T1000 (cell line): ENCODE measurements around the gene ZDHHC13.
"Not testable (repeated sequence)": the region's sequence is repeated elsewhere in the genome, so short reads cannot be mapped to it uniquely, and the experiment has no call there.

ENCODE experiments used
- DNase-seq: peaks from one replicate; lab custom pipeline; 2025; ENCODE audit warnings: mixed read lengths; lab: John Stamatoyannopoulos, UW

The ZDHHC13 gene

DNA sequence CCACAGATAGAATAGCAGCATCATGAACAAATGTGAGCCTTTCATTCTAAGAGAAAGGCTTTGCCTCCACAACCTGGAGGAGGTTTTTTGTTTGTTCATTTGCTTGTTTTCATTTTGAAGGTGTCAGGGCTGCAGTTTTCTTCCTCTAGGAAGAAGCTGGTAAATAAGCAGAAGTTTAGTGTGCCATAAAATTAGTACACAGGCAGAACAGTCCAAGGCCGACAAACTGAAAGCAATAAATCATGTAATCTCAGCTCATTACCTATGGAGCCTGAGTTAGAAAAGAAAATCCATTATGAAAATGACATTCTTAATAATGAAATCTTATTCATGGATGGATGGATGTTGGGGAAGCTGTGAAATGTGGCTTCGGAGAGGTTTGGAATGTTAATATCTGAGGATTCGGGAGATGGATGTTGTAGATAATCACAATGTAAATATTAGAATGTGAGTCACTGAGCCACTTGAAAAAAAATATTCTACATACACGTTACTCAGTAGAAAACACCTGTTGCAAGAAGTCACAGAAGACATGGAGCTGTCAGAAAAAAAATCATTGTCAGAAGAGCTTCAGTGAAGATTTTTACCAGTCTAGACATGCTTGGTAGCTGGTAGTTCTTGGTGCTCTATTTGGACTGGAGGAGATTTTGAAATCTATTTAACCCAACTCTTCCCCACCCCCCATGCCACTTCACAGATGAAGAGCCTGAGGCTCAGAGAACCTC is 15.0 kb upstream of the ZDHHC13 start:
- no peak for DNase-seq

DNA sequence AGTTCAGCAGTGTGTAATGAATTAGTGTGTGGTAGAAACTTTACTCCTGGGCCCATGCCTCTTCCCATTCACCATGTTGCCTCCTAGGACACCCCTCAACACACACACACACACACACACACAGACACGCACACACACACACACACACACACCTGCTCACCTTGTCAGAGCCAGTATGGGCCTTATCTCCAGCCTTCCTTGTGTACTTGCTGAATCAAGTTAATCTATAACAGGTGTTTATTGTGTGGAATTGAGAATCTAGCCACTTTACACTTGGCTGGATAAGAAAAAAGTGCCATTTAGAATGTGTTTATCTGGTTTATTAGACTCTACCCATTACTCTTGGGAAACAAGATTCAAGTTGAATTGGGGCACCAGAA is 14.5 kb upstream of the ZDHHC13 start:
- no peak for DNase-seq

DNA sequence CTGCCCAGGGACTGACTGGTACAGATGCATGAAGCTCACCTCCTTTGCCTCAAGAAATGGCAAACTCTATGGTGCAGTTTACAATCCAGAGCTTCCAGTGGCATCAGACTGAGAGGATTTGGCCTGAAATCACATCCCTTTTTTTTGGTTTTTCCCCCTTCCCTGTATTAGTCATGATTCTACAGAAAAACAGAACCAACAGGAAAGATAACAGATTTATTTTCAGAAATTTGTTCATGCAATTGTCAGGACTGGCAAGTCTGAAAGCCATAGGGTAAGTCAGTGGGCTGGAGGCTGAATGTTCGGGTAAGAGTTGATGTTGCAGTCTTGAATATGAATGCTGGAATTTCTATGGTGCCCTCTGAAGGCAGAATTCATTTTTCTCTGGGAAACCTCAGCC is 12.0 kb upstream of the ZDHHC13 start:
- no peak for DNase-seq

DNA sequence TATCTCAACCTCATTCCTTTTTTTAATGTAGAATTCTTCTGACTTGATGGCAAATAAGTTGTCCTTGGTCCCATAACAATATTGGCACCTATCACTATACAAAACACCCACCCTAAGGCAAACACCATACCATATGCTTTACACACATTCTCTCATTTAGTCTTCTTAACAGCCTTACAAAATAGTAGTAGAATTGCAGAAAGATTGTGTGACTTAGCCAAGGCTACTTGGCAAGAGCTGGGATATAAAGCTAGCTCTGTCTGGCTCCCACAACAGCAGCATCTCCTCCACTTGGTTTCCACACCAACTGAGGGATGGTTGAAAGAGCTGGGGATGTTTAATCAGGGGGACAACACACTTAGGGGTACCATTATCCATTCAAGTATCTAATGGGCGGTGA is 9.8 kb upstream of the ZDHHC13 start:
- DNase-seq = no peak

DNA sequence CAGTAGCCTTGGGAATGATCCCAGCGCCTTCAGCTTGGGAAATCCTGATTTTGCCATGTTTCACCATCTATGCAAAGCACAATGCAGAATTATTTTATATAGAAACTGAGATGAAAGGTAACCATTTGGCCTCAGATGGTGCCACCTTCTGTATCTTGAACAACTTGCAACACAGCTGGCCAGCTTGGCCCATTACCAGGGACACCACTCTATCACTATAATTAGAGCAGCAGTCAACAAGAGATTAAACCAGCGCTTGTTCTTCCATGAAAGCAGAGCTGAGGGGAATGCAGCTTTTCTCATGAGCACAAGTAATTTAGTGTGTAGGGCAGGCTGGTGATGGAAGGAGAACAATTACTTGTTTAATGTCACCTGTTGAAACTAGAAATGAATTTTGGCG is 6.7 kb upstream of the ZDHHC13 start:
- no peak for DNase-seq

DNA sequence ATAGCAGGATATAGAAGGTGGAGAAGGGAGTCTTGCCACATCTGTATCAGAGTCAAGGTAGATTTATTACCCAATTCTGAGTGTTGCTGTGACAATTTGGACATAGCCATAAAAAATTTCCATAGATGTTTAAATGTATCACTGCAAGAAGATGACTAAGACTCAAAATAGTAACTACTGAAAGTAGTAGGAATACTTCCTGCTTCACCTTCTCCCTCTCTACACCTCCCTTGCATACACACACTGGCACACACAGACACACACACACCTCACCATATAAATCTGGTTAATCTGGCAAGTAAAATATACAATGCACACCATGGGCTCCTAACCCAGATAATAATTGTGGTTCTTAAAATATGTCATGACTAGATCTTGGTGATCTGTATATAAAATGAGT is 5.2 kb upstream of the ZDHHC13 start:
- DNase-seq = no peak

DNA sequence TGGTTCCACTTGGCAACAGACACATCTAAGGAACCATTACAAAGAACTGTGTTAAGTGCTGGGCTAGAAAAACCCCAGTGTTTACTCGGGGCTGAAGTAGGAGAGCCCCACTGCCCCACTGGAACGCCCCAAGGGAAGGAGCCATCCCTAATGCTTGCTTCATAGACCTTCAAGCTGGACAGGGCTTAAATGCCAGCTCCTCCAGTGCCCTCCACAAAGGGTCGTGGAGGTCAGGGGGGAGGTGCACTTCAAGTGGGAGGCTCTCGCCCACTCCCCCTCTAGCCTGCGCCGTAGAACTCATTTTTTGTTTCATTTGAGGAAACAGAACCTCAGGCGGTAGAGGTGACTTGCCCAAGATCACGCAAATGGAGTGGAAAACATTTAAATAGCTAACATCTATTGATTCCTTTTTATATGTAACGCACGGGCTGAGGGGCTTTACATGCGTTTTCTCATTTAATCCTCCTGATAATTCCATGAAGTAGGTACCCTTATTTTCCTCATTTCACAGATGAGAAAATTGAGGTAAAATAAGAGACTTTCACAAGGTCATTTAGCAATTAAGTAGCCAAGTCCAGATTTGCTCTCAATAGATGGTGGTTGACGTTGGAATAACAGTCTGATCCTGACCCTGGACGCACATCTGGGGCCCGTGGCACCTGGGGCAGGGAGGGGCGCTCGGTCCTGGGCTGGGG is 545 bp upstream of the ZDHHC13 start:
- DNase-seq = no peak

DNA sequence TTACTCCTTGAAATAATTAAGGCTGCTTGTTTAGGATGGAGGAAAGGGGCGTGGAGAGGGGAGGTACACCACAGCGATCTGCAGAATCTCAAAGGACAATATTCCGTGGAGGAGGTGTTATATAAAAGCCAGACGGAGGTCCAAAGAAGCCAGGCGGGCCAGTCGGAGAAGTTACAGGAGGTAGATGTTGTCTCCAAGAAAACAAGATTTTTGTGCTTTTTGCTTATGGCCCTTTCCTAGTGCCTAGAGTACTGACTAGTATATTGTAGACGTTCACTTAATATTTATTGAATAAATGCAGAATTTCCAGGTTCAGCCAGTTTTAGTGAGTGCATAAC is 761 bp downstream of the ZDHHC13 start:
- DNase-seq = no peak

DNA sequence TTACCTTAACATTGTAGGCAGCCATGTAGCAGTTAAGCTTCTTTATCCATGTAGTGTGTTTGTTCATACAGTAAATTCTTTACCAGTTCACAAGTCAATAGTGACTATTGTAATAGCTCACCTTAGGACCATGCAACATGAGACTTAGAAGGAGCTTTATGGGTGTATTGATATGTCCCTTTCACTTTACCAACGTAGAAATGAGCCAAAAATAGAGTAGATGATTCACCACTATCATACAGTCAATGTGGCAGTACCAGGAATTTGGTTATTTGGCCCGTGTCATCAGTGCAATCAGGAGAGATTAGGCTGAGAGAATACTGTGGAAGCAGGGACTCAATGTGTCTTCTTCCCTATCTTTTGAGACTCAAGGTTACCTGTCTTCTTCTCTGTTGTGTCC is 4.7 kb downstream of the ZDHHC13 start:
- DNase-seq = no peak

DNA sequence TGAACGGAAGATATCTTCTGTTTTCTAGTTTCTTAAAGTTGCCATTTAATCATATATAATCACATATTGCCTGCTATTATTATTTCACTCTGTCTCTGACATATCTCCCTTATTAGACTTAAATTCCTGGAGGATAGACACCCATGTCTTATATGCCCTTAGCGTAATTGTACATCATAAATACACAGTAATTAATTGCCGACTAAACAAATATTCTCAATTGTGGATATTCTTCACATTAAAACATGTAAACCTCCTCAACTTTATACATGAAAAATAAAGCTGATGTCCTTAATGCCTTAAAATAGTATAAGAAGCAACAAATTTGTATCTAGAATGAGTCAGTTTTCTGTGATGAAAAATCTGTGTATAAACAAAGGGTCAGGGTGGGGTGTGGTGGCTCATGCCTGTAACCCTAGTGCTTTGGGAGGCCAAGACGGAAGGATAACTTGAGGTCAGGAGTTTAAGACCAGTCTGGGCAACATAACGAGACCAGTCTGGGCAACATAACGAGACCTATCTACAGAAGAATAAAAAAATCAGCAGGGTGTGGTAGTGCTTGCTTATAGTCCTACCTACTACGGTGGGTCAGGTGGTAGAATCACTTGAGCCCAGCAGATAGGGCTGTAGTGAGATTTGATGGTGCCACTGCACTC is 6.1 kb downstream of the ZDHHC13 start:
- DNase-seq = no peak

DNA sequence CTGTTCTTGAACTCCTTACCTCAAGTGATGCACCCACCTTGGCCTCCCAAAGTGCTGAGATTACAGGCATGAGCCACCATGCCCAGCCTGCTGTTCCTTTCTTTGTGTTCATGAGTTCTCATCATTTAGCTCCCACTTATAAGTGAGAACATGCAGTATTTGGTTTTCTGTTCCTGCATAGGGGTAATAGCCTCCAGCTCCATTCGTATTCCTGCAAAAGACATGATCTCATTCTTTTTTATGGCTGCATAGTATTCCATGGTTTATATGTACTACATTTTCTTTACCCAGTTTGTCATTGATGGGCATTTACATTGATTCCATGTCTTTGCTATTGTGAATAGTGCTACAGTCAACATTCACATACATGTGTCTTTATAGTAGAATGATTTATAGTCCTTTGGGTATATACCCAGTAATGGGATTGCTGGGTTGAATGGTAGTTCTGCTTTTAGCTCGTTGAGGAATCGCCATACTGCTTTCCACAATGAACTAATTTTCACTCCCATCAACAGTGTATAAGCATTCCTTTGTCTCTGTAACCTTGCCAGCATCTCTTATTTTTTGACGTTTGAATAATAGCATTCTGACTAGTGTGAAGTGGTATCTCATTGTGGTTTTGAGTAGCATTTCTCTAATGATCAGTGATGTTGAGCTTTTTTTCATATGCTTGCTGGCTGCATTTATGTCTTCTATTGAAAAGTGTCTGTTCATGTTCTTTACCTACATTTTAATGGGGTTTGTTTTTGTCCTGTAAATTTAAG is 9.8 kb downstream of the ZDHHC13 start:
- DNase-seq = not testable (repeated sequence)

DNA sequence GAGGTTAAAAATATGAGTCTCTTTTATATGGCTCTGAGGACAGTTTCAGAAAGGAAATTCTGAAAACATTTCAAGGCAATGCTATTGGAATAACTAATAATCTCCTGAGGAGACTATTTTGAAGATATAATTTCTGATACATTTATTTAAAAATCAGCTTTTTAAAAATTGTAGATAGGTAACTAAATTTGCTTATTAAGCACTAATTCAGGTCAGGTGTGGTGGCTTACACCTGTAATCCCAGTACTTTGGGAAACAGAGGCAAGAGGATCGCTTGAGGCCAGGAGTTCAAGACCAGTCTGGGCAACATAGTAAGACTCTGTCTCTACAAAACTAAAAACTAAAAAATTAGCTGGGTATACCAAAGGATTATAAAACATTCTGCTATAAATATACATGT is 17.0 kb downstream of the ZDHHC13 start:
- DNase-seq = no peak

DNA sequence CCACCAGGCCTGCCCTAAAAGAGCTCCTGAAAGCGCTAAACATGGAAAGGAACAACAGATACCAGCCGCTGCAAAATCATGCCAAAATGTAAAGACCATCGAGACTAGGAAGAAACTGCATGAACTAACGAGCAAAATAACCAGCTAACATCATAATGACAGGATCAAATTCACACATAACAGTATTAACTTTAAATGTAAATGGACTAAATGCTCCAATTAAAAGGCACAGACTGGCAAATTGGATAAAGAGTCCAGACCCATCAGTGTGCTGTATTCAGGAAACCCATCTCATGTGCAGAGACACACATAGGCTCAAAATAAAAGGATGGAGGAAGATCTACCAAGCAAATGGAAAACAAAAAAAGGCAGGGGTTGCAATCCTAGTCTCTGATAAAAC is 19.9 kb downstream of the ZDHHC13 start:
- DNase-seq = not testable (repeated sequence)

DNA sequence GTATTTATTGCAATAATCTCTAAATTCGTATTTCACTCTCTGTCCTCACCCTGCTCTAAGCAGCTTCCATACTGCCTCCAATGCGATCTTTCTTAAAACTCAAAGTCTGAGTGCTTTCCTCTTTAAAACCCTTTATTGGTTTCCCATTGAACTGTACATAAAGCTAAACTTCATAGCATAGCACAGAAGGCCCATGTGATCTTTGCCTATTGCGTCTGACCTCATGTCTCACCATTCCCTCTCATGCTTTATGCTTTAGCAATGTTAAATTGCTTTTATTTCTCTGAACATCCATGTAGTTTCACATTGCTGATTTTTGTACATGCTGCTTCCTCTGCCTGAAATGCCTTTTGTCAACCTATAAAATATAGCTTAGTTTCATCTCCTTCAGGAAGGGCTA is 28.4 kb downstream of the ZDHHC13 start:
- DNase-seq = no peak

DNA sequence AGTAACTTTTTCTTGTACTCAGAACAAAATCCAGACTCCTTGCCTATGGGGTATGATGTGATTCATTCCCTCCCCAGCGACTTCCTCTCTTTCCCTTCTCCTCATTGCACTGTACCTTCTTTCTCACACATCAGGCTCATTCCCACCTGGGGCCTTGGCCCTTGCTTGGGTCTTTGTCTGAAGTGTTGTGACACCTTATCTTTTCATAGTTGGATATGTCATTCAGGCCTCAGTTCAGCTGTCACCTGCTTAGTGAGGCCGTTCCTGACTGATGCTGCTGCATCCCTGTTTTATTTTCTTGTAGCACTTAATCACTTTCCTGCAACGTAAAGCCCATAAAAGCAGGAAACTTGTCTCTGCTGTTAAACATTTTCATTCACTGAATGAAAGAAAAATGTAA is 39.9 kb downstream of the ZDHHC13 start:
- DNase-seq = no peak

DNA sequence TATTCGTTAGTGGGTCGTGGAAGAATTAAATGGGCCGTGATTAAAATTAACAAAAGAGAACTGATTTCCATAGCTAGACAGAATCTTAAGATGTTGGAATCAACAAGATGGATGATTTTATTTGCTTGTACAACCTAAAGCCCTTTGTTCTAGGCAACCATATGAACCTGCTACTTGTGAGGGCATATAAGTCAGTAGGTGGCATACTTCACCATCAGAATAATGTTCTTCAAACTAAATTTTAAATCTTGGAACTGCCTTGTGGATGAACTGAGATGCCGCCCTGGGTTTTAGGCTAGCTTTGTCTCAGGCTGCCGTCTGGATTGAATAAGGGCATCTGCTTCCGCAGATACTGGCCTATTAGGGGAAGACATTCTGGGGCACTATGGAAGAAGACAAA is 43.9 kb downstream of the ZDHHC13 start:
- no peak for DNase-seq

DNA sequence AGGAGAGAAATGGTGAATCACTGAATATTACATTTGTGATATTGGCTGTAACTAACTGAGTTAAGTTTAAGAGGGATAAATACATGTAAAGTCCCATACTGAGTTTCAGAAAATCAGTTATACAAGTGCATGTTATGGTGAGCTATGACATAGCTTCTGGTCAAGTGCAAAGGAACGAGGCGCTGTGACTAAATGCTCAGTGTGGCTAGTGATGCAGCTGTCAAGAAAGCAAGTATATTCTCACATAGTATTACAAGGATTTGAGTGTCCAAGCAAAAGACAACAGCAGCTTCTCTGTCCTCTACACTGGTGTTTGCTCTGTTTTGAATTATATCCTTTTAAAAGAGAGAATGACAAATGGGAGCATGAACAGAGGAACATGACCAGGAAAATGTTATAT is 44.7 kb downstream of the ZDHHC13 start:
- no peak for DNase-seq

DNA sequence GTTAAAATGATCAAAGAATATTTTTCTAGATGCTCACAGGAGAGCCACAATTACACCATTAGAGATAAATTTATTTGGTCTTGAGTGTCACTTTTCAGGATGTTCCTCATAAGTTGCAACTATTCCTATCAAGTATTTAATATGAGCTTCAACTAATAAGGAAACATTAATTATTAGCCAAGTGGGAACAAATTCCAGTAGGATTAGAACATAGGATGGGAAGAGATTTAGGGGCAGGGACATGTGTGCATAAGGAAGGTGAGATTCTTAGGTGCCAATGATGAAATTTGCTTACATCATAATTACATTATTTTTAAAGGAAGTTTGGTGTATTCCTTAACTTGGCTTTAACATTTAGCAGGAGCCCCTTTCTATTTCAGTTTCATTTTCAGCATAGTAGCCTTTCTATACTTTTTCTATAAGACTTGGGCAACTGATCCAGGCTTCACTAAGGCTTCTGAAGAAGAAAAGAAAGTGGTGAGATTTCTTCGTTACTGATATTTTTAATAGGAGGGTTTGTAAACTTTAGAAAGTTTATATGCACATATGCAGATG is 46.1 kb downstream of the ZDHHC13 start:
- DNase-seq = no peak

DNA sequence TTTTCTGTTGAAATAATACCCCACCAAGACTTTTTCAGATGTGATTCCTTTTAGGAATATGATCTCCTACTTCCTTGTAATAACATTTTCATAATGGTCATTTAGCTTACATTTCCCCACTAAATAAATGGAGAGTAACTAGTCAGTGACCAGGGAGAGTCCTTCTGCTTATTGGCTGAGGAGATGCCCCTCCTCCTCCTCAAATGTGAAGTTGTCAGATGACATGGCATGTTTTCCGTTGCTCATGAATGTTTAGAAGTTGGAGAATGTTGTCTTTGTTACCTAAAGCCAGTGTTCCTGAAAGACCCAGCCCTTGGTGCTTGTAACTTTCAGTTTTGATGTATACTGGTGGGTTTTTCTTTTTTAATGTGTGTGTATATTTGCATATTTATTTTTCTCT is 46.6 kb downstream of the ZDHHC13 start:
- DNase-seq = no peak

DNA sequence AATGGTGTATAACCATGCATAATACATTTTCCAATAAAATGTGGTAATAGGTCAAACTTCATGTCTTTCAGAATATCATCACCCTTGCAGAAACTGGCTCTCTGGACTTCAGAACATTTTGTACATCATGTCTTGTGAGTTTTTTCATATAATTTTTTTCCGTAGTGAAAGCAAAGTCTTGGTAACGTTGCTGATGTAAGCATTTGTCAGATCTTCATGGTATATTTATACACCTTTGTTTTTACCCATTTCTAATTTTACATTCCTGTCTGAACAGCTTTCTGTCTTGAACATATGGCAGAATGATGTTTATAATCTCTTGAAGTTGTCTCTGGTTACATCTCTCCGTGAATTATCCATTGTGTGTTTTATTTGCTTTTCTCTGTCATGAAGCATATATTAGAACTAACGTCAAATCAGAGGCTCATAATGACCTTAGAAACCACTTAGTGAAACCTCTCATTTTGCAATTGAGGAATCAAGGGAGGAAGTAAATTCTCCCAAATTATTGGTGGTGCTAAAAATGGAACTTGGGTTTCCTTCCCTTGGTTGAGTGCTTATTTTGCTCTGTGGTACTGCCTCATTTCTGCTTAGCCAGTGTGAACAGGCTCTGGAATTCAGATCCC is 47.4 kb downstream of the ZDHHC13 start:
- DNase-seq = no peak

DNA sequence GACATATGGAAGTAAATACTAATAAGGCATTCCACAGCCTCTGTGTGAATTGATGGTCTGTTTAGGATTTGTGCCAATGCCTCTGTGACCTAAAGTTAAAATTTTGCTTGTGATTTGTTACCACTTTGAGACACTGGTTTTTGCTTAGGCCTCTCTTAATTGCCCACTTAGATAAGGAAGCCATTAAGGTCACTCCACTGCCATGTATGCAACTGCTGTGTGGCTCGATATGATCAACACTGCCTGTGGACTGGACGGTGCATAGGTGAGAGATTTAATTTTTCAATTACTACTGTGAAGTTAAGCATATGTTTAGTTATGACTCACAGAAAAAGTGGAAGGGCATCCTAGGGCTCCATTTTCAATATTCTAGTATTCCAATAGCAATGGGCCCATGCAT is 47.9 kb downstream of the ZDHHC13 start:
- DNase-seq = no peak

DNA sequence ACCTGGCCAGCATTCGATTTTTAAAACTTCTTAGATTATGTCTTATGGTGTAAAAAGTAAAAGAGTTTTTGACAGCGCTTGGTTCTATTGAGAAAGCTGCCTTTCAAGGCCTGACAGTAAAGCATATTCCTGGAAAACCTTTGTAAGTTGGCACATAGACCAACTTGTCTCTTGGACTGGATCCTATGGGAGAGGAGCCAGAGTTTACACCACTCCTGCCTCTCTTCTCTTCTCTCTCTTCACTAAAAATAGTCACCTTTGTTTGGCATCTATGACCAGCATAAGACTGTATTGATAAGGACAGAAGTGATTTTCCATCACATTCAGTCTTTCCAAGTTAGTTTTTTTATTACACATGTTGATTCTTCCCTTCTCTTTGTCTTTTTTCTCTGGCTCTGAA is 51.1 kb downstream of the ZDHHC13 start:
- DNase-seq = no peak
